HEK293 (cell line): ENCODE measurements around the gene NAV3.

ENCODE experiments used
- CTCF ChIA-PET: fragments of 350-600 bp; formaldehyde crosslinking; extraction: SDS; loops from one replicate; lab custom pipeline; 2021; ENCODE audit warnings: antibody characterized with exemption; lab: Yijun Ruan, JAX
- POLR2A ChIA-PET: fragments of 300-600 bp; formaldehyde crosslinking; extraction: SDS; loops from one replicate; lab custom pipeline; 2020; ENCODE audit warnings: antibody characterized with exemption, inconsistent platforms; lab: Yijun Ruan, JAX
- H3K27ac ChIP-seq: fragments of 200-500 bp; sonication (Bioruptor generic); 2 replicates; pipeline ENCODE4 v1.5.1; 2014; ENCODE audit warnings: low read depth, low read length, control low read depth, inconsistent platforms; ENCODE audit errors: extremely low read depth
- H3K36me3 ChIP-seq, 2 experiments: fragments of 200-500 bp in 1 of 2; sonication (Bioruptor generic) in 1 of 2; 1 replicate in 1 of 2; 2 replicates in 1 of 2; pipeline ENCODE4 v1.5.1; 2014 to 2017; ENCODE audit warnings: inconsistent platforms in 2 of 2, low read length in 2 of 2; ENCODE audit not compliant: control insufficient read depth in 2 of 2, insufficient read depth in 1 of 2
- H3K4me1 ChIP-seq: fragments of 200-500 bp; sonication (Bioruptor generic); 2 replicates; pipeline ENCODE4 v1.5.1; 2014; ENCODE audit warnings: mild to moderate bottlenecking, low read length, inconsistent platforms; ENCODE audit not compliant: control insufficient read depth, insufficient read depth
- H3K4me3 ChIP-seq: 2 replicates; pipeline ENCODE4 v1.5.1; 2011; ENCODE audit warnings: low read depth, mild to moderate bottlenecking, control low read depth, low read length, moderate library complexity
- H3K9me3 ChIP-seq: fragments of 200-500 bp; sonication (Bioruptor generic); 2 replicates; pipeline ENCODE4 v1.5.1; 2014; ENCODE audit warnings: low read depth, low read length, inconsistent platforms; ENCODE audit not compliant: control insufficient read depth, insufficient read depth
- BCL11B ChIP-seq: fragments of 450-650 bp; formaldehyde crosslinking; IDR thresholded peaks from 2 replicates; pipeline ENCODE4 v1.5.1; 2016; ENCODE audit warnings: low read depth, missing biosample characterization, missing genetic modification characterization
- KLF10 ChIP-seq: fragments of 450-650 bp; IDR thresholded peaks from 2 replicates; pipeline ENCODE4 v1.5.1; 2018; ENCODE audit warnings: missing biosample characterization, mild to moderate bottlenecking, missing genetic modification characterization
- MEIS1 ChIP-seq: sonication (generic); formaldehyde crosslinking; IDR thresholded peaks from 2 replicates; pipeline ENCODE4 v1.8.1; 2022; ENCODE audit warnings: missing genetic modification reagents, mild to moderate bottlenecking, borderline replicate concordance
- MYNN ChIP-seq: fragments of 450-650 bp; formaldehyde crosslinking; IDR thresholded peaks from 2 replicates; pipeline ENCODE4 v1.5.1; 2016; ENCODE audit warnings: missing biosample characterization, missing genetic modification characterization, borderline replicate concordance
- MZF1 ChIP-seq: fragments of 450-650 bp; formaldehyde crosslinking; IDR thresholded peaks from 2 replicates; pipeline ENCODE4 v1.5.1; 2017; ENCODE audit warnings: missing biosample characterization, missing genetic modification characterization, borderline replicate concordance
- SCRT2 ChIP-seq: fragments of 450-650 bp; formaldehyde crosslinking; IDR thresholded peaks from 2 replicates; pipeline ENCODE4 v1.5.1; 2016; ENCODE audit warnings: missing biosample characterization, missing genetic modification characterization
- SETDB1 ChIP-seq: IDR thresholded peaks from one replicate; pipeline ENCODE4 v1.6.1; 2017; ENCODE audit warnings: mild to moderate bottlenecking, low read length, moderate library complexity, mixed read lengths; ENCODE audit not compliant: insufficient read length
- TRIM28 ChIP-seq: IDR thresholded peaks from 2 replicates; pipeline ENCODE4 v1.6.1; 2011; ENCODE audit warnings: low read length, control low read depth, borderline replicate concordance
- YY2 ChIP-seq: fragments of 450-650 bp; formaldehyde crosslinking; IDR thresholded peaks from 2 replicates; pipeline ENCODE4 v1.5.1; 2016; ENCODE audit warnings: missing biosample characterization, missing genetic modification characterization
- ZBTB8A ChIP-seq: fragments of 450-650 bp; formaldehyde crosslinking; IDR thresholded peaks from 2 replicates; pipeline ENCODE4 v1.5.1; 2016; ENCODE audit warnings: missing biosample characterization, missing genetic modification characterization
- ZNF121 ChIP-seq: fragments of 450-650 bp; formaldehyde crosslinking; IDR thresholded peaks from 2 replicates; pipeline ENCODE4 v1.5.1; 2016; ENCODE audit warnings: missing biosample characterization, missing genetic modification characterization
- ZNF132 ChIP-seq: fragments of 450-650 bp; formaldehyde crosslinking; IDR thresholded peaks from 2 replicates; pipeline ENCODE4 v1.5.1; 2017; ENCODE audit warnings: missing biosample characterization, missing genetic modification characterization, borderline replicate concordance
- ZNF248 ChIP-seq: fragments of 450-650 bp; formaldehyde crosslinking; IDR thresholded peaks from 2 replicates; pipeline ENCODE4 v1.5.1; 2017; ENCODE audit warnings: missing biosample characterization, missing genetic modification characterization
- ZNF623 ChIP-seq: fragments of 450-650 bp; formaldehyde crosslinking; IDR thresholded peaks from 2 replicates; pipeline ENCODE4 v1.5.1; 2016; ENCODE audit warnings: missing biosample characterization, missing genetic modification characterization
- TF ChIP-seq, protein P1 (sequence below): fragments of 450-650 bp; formaldehyde crosslinking; IDR thresholded peaks from 2 replicates; pipeline ENCODE4 v1.5.1; 2016; ENCODE audit warnings: missing biosample characterization, missing genetic modification characterization
- TF ChIP-seq, protein P2 (sequence below): fragments of 450-650 bp; formaldehyde crosslinking; IDR thresholded peaks from 2 replicates; pipeline ENCODE4 v1.5.1; 2016; ENCODE audit warnings: missing biosample characterization, missing genetic modification characterization
- TF ChIP-seq, protein P3 (sequence below): fragments of 450-650 bp; formaldehyde crosslinking; IDR thresholded peaks from 2 replicates; pipeline ENCODE4 v1.5.1; 2016; ENCODE audit warnings: missing biosample characterization, missing genetic modification characterization, low read depth

Gene NAV3

DNA sequence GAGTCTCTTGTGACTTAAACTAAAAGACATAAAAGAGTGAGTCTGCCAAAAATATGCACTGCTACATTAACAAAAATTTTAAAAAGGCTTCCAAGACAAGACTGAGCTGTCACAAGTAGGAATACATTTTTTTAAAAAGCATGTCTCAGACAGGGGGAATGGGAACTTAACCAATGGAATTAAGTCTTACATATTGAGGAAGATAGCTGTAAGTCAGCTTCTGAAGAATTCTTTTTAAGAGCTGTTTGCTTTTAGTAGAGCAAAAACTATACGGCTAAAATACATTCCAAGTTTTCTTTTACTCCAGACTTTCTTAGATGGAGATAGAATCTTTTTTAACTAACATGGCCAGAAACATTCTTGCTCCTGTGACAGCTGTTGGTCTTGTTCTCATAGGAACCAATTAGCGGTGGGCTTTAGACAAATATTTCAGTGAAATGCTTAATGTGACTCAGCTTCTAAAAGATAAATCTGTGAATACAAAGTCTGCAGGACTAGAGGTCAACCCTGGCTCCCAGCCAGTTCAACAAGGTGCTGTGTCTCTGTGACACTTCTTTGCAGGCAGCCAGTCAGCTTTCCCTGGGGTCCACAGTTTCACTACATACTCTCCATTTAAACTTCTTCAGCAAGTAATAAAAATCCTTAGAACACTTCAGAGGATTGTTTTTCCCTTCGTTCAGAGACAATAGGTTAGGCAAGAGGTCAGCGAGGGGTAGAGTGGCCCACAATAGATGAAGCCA lies 187.6 kb downstream of the NAV3 start:
- Histone ChIP-seq H3K4me3 (no peak overlapping the region), H3K36me3 (no peaks in the 10 kb centered on the region), H3K4me1 (no peaks in the 10 kb centered on the region), H3K27ac (no peak overlapping the region), H3K9me3 (no peaks in the 10 kb centered on the region)
- CTCF ChIA-PET: no interaction called here
- POLR2A ChIA-PET: no interaction called here
- TF ChIP-seq MYNN (tag by site-specific recombination) (no peak), BCL11B (tag by site-specific recombination) (no peak), TRIM28 (no peak), ZNF132 (tag by site-specific recombination) (no peak), KLF10 (tag by site-specific recombination) (no peak), ZNF623 (tag by site-specific recombination) (no peak), MZF1 (tag by site-specific recombination) (no peak), MEIS1 (CRISPR knock-in tag) (no peak), ZBTB8A (tag by site-specific recombination) (no peak), ZNF121 (tag by site-specific recombination) (no peak), SETDB1 (no peak)
- TF ChIP-seq, protein P1, sequence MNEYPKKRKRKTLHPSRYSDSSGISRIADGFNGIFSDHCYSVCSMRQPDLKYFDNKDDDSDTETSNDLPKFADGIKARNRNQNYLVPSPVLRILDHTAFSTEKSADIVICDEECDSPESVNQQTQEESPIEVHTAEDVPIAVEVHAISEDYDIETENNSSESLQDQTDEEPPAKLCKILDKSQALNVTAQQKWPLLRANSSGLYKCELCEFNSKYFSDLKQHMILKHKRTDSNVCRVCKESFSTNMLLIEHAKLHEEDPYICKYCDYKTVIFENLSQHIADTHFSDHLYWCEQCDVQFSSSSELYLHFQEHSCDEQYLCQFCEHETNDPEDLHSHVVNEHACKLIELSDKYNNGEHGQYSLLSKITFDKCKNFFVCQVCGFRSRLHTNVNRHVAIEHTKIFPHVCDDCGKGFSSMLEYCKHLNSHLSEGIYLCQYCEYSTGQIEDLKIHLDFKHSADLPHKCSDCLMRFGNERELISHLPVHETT (tag by site-specific recombination): no peak
- TF ChIP-seq, protein P2, sequence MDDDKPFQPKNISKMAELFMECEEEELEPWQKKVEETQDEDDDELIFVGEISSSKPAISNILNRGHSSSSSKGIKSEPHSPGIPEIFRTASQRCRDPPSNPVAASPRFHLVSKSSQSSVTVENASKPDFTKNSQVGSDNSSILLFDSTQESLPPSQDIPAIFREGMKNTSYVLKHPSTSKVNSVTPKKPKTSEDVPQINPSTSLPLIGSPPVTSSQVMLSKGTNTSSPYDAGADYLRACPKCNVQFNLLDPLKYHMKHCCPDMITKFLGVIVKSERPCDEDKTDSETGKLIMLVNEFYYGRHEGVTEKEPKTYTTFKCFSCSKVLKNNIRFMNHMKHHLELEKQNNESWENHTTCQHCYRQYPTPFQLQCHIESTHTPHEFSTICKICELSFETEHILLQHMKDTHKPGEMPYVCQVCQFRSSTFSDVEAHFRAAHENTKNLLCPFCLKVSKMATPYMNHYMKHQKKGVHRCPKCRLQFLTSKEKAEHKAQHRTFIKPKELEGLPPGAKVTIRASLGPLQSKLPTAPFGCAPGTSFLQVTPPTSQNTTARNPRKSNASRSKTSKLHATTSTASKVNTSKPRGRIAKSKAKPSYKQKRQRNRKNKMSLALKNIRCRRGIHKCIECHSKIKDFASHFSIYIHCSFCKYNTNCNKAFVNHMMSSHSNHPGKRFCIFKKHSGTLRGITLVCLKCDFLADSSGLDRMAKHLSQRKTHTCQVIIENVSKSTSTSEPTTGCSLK (tag by site-specific recombination): no peak
- TF ChIP-seq, protein P3, sequence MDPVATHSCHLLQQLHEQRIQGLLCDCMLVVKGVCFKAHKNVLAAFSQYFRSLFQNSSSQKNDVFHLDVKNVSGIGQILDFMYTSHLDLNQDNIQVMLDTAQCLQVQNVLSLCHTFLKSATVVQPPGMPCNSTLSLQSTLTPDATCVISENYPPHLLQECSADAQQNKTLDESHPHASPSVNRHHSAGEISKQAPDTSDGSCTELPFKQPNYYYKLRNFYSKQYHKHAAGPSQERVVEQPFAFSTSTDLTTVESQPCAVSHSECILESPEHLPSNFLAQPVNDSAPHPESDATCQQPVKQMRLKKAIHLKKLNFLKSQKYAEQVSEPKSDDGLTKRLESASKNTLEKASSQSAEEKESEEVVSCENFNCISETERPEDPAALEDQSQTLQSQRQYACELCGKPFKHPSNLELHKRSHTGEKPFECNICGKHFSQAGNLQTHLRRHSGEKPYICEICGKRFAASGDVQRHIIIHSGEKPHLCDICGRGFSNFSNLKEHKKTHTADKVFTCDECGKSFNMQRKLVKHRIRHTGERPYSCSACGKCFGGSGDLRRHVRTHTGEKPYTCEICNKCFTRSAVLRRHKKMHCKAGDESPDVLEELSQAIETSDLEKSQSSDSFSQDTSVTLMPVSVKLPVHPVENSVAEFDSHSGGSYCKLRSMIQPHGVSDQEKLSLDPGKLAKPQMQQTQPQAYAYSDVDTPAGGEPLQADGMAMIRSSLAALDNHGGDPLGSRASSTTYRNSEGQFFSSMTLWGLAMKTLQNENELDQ: no peak

DNA sequence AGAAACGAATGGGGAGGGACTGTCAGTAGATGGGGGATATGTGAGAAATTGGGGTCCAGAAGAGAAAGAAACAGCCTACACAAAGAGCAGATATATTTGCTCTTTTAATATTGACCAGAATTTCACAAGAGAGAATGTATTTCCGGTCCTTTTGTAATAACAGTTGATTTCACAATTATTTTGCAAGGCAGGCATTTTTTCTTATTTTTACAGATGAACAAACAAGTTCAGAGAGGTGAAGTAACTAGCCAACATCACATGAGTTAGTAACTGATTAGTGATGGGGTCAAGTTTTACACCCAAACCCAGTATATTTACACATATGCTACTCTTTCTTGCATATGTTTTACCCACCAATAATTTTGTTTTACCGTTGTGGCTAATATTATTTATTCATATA lies 188.2 kb downstream of the NAV3 start:
- H3K27ac ChIP-seq: no peak overlapping the region
- ChIA-PET POLR2A (no interaction called here), CTCF (no interaction called here)
- H3K36me3 ChIP-seq: no peaks in the 10 kb centered on the region
- no peak overlapping the region for H3K4me3 ChIP-seq
- TF ChIP-seq ZNF248 (no peak), SCRT2 (tag by site-specific recombination) (no peak)
- TF ChIP-seq, all 188 proteins: peak for 0
- no peaks in the 10 kb centered on the region for H3K9me3 ChIP-seq
- H3K4me1 ChIP-seq: no peaks in the 10 kb centered on the region

DNA sequence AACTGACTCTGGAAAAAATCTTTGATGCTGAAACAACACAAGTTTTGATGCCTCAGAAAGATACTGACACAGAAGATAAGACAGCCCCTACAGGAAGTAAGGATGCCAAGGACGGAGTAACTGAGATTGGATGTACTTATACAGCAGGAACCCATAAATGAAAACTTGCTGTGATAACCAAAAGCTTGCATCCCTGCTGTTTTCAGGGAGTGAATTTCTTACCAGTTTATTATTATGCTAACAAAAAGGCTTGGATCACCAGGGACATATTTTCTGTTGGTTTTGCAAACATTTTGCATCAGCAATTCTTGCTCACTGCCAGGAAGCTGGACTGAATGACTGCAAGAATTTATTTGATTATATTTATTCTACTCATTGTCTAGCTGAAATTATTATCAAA lies 197.7 kb downstream of the NAV3 start:
- Histone ChIP-seq H3K36me3 (no peaks in the 10 kb centered on the region), H3K27ac (no peak overlapping the region), H3K9me3 (no peaks in the 10 kb centered on the region), H3K4me3 (no peak overlapping the region), H3K4me1 (no peaks in the 10 kb centered on the region)
- CTCF ChIA-PET: interaction anchor here (0.6 kb wide), 1 partner anchor 16 kb away, joined by 3 read pairs; no protein-coding TSS in a partner anchor
- POLR2A ChIA-PET: no interaction called here
- TF ChIP-seq YY2 (tag by site-specific recombination): no peak
